ENCODE data around the gene PSME3.

Gene PSME3

DNA sequence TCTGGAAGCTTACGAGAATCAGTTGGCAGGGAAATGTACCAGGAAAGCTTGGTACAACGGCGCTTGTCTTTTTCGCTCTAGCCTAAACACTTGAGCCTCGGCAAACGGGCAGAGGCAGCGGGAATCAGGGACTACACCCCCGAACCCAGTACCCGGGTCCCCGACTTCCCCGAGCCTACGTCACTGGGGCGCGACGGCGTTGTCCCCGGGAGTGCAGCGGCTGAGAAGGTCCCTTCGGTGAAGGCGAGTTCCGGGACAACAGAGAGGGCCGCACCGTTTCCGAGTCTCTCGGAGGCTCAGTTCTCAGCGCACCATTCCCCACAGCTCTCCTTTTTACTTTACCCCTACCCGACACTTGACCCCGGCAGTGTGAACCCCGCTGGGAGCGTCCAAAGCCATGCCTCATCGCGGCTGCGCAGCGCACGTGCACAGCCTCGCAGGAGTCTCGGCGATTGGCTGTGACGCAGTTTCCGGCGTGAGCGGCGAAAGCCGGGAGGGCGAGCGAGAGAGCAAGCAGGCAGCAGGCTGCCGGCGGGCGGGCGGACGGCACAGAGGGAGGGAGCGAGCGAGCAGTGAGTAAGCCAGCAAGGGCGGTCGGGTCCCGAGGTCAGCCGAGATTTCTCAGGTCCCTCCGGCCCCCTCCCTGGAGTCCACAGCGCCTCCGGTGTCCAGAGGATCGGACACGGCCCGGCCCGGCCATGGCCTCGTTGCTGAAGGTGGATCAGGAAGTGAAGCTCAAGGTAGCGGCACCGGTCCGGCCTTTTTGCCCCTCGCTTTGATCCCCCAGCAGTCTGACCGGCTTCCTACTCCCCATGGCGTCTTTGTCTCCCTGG, at the start of gene PSME3:
PSME3 (plus strand) TSS at position 464 of the 833 bp plus-strand sequence; CDS start at position 699, 235 bp downstream.
- DNase-seq, result peak; percentile 85 to 88

- DNase-seq, result no peak
Measured at GRCh38 chr17:42783791-42784138, 49.4 kb upstream of the PSME3 start.

DNA sequence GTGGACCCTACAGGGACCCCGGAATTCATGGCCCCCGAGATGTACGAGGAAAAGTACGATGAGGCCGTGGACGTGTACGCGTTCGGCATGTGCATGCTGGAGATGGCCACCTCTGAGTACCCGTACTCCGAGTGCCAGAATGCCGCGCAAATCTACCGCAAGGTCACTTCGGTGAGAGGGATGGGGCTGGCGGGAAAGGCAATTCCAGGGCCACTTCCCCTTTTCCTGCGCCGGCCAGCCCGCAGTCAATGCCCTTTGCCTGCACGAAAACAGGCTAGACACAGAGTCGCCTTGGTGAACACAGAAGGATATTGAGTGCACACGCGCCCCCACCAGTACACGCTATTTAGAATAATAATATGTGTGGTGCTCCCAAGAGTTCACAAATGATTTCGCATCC, 48.8 kb upstream of the PSME3 start:
- no peak for DNase-seq

GRCh38 chr17:42784811-42785592, 48.2 kb upstream of the PSME3 start:
- DNase-seq, result peak; percentile 28 to 31

- no peak for DNase-seq
Measured at GRCh38 chr17:42787266-42787665, 45.9 kb upstream of the PSME3 start.

DNA sequence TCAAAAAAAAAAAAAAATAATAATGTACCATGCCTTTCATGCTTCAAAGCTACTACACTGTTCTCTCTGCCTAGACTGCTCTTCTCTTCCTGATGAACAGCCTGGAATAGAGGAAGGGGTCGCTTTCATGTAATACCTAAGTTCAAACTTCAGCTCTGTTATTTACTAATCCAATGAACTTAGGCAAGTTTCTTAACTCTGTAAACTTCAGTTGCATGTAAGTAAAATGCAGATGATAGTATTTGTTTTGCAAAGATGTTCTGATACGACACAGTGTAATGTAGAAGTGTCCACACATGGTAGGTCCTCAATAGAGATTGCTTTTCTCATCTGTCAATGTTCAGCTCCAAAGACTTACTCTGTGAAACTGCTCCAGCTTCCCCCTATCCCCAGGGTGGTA, 41.2 kb upstream of the PSME3 start:
- DNase-seq, result no peak

GRCh38 chr17:42792545-42792944, 40.7 kb upstream of the PSME3 start:
- DNase-seq, result no peak

GRCh38 chr17:42795061-42795460, 38.1 kb upstream of the PSME3 start:
- no peak for DNase-seq

- no peak for DNase-seq
Measured at GRCh38 chr17:42795465-42795864, 37.7 kb upstream of the PSME3 start.

GRCh38 chr17:42796066-42796758, 37.0 kb upstream of the PSME3 start:
- no peak for DNase-seq

- DNase-seq, result no peak
Measured at GRCh38 chr17:42797067-42798007, 35.9 kb upstream of the PSME3 start.

- DNase-seq, result no peak
Measured at GRCh38 chr17:42798011-42798382, 35.2 kb upstream of the PSME3 start.

- DNase-seq, result peak; percentile 67 to 69
Measured at GRCh38 chr17:42798383-42799380, 34.5 kb upstream of the PSME3 start, which contains the start of the genes CNTD1 and COA3. CNTD1 (plus strand) TSS chr17:42798861; CDS start chr17:42799068, 207 bp downstream. COA3 (minus strand) TSS chr17:42798704; CDS start chr17:42798681, 23 bp downstream.

- DNase-seq, result no peak
Measured at GRCh38 chr17:42803074-42803883, 29.9 kb upstream of the PSME3 start.

GRCh38 chr17:42804918-42805367, 28.3 kb upstream of the PSME3 start:
- no peak for DNase-seq

DNA sequence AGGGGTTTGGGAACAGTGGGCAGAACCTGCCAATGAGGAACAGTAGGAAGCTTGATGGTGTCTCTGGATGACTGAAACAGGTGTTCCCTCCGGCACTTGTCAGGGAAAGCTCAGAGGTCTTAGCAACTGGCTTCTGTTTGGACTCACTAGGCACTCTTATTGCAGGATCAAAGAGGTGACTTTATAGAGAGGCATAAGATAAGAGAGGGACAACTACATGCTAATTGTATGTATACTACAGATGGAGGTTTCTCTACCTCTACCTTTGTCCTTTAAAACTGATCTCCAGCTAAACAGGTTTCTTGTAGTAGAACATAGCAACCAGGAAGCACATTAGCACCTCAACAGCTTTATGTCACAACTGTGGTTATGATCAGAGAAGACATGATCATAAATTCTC, 26.9 kb upstream of the PSME3 start:
- DNase-seq, result no peak

DNA sequence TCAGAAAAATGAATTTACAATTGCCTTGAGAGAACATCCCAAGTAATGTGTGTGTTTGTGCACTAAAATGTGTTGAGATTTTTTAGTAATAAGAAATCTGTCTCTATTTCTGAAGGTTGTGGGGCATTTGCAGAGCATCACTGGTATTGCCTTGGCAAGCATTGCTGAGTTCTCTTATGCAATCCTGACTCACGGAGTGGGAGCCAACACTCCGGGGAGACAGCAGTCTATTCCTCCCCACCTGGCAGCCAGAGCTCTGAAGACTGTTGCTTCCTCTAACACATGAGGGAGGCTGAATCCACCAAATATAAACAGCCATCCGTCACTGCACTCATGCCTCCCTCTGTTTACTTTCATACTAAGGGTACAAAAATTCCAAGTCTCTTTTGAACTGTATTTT, 23.9 kb upstream of the PSME3 start:
- DNase-seq, result no peak

DNA sequence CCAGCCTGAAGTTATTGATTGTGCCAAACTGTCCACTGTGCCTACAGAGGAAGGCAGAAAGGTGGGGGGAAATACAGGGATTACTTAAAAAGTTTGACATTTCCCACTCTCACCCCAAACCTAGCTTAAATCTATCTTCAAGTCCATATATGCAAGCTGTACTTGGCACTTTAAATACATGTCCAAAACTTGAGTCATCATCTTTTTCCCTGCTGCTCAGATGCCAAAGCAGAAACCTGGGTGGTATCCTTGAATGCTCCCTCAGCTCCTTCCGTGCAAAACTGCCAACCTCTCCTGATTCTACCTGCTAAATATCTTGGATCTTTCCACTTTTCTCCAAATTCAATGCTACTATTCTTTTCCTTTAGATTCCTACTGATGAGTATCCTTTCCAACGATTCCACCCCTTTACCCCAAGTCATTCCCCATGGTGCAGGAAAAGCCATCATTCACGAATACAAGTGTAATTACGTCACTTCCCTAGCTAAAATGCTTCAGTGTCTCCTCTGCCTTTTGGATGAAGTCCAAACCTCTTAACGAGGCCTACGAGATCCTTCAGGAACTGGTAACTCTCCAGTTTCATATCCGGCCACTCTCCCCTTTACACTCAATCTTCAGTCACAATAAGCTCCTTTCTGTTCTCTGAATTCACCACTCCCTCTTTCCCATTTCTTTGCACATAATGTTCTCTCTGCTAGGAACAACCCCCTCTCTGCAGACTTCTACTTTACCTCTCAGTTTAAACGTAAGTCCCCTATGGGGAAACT, 18.4 kb upstream of the PSME3 start:
- DNase-seq, result no peak

DNA sequence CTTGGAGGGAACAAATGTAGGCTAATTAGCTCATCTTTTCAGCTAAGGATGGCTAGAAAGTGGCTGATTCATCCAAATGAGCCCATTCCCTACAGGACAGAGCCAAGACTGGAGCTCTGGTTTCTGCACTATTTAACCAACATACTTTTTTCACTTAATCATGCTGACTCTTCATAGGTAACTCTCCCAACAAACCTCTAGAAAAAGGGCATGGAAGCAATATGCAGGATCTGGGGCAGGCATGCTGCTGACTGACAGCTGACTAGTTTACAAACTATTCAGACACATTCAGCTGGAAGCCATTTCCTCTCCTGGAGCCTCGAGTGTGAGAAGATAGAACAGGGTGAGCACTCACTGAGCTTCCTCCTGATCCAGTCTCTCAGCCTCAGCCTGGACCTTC, 15.3 kb upstream of the PSME3 start:
- no peak for DNase-seq

Measured in activated CD4-positive, alpha-beta T cell treated with anti-CD3 and anti-CD28 coated beads, Interleukin-2, amount 50 U/mL, for 4 hours (primary cell).